ENCODE results near the gene MPV17L2. TPM values are rescaled to one million over a fixed set of nuclear protein-coding genes. Genes with fewer than 3 reads are reported as not detected.

Gene MPV17L2
- total RNA-seq, 4 donors from 2014 or later: 8.5 to 29.3 (median 20.2) TPM

- 89 to 91% methylated on average over 17 to 18 of the region's 18 CpGs for WGBS, 2 donors
- no peak for TF ChIP-seq CTCF (IDR thresholded peaks at IDR 0.05)
- TF ChIP-seq POLR2A (IDR thresholded peaks at IDR 0.05): no peak
- H3K4me3 ChIP-seq (ENCODE audit: low read depth, poor library complexity, severe bottlenecking): no peak overlapping the region
- intact Hi-C loops (cut with DNase I; ENCODE audit: low total_unique reads): no loop called here
- no peak for DNase-seq (ENCODE audit: low spot score in 2 of 2)
These were observed 4.3 kb downstream of the MPV17L2 start for GRCh38 chr19:18197306-18197705.

GRCh38 chr19:18197941-18198340, 4.9 kb downstream of the MPV17L2 start:
- DNase-seq (ENCODE audit: low spot score in 2 of 2): no peak
- intact Hi-C loops (cut with DNase I; ENCODE audit: low total_unique reads): no loop called here
- WGBS, 2 donors: 67 to 73% methylated on average over 6 of the region's 6 CpGs

GRCh38 chr19:18198374-18198773, 5.4 kb downstream of the MPV17L2 start:
- intact Hi-C loops (cut with DNase I; ENCODE audit: low total_unique reads): no loop called here
- no peak for DNase-seq (ENCODE audit: low spot score in 2 of 2)
- no peak for TF ChIP-seq CTCF (IDR thresholded peaks at IDR 0.05)
- TF ChIP-seq POLR2A (IDR thresholded peaks at IDR 0.05): no peak
- WGBS, 2 donors: 89 to 91% methylated on average over 6 of the region's 6 CpGs
- no peak overlapping the region for H3K4me3 ChIP-seq (ENCODE audit: low read depth, poor library complexity, severe bottlenecking)

More at GRCh38 chr19:18197941-18198340, 4.9 kb downstream of the MPV17L2 start:
- TF ChIP-seq CTCF (IDR thresholded peaks at IDR 0.05): no peak
- TF ChIP-seq POLR2A (IDR thresholded peaks at IDR 0.05): no peak
- no peak overlapping the region for H3K4me3 ChIP-seq (ENCODE audit: low read depth, poor library complexity, severe bottlenecking)

- DNase-seq (ENCODE audit: low spot score in 2 of 2): no peak
- H3K4me3 ChIP-seq (ENCODE audit: low read depth, poor library complexity, severe bottlenecking): no peak overlapping the region
- 83 to 84% methylated on average over 24 of the region's 24 CpGs for WGBS, 2 donors
- intact Hi-C loops (cut with DNase I; ENCODE audit: low total_unique reads): no loop called here
- TF ChIP-seq CTCF (IDR thresholded peaks at IDR 0.05) (no peak), POLR2A (IDR thresholded peaks at IDR 0.05) (no peak)
These were observed 9.4 kb downstream of the MPV17L2 start for GRCh38 chr19:18202397-18202777.

GRCh38 chr19:18202778-18203407, 9.9 kb downstream of the MPV17L2 start:
- peak in 1 of 2 donors; percentile 34 for DNase-seq (ENCODE audit: low spot score in 2 of 2)

More at GRCh38 chr19:18202778-18203407, 9.9 kb downstream of the MPV17L2 start:
- intact Hi-C loops (cut with DNase I; ENCODE audit: low total_unique reads): no loop called here
- peak overlapping the region; percentile 36 for H3K4me3 ChIP-seq (ENCODE audit: low read depth, poor library complexity, severe bottlenecking)
- WGBS, 2 donors: 4 to 14% methylated on average over 11 to 21 of the region's 32 CpGs
- no peak for TF ChIP-seq CTCF (IDR thresholded peaks at IDR 0.05)
- no peak for TF ChIP-seq POLR2A (IDR thresholded peaks at IDR 0.05)

Data from lower leg skin (tissue), 4 donors.